MG63 (cell line): ENCODE data around the gene LBX2. TPM values are rescaled to one million over a fixed set of nuclear protein-coding genes. Genes with fewer than 3 reads are reported as not detected.
A peak's percentile ranks its signal among the peaks of the same experiment; 100 is the strongest.
"Not testable (repeated sequence)": the region's sequence is repeated elsewhere in the genome, so short reads cannot be mapped to it uniquely, and the experiment has no call there.

ENCODE experiments used
- DNase-seq: peaks from one replicate; pipeline ENCODE4 v3.0.0-alpha.2; 2020
- H3K27me3 ChIP-seq: fragments of 250-450 bp; sonication (Bioruptor Pico); 2 replicates; pipeline ENCODE4 v1.5.1; 2020; ENCODE audit warnings: mild to moderate bottlenecking, moderate library complexity
- H3K36me3 ChIP-seq: fragments of 250-450 bp; sonication (Bioruptor Pico); 2 replicates; pipeline ENCODE4 v1.5.1; 2020; ENCODE audit warnings: mild to moderate bottlenecking, moderate library complexity
- H3K4me3 ChIP-seq: fragments of 250-450 bp; sonication (Bioruptor Pico); 2 replicates; pipeline ENCODE4 v1.5.1; 2020; ENCODE audit warnings: mild to moderate bottlenecking, moderate library complexity
- H3K9me3 ChIP-seq: fragments of 250-450 bp; sonication (Bioruptor Pico); 2 replicates; pipeline ENCODE4 v1.5.1; 2020; ENCODE audit warnings: mild to moderate bottlenecking, moderate library complexity
- total RNA-seq: library from RNA; depleted of rRNA; stranded (reverse); fragments of >200 nt; shearing (Covaris generic); gene quantifications from 2 replicates; pipeline ENCODE4 v1.2.3, GENCODE V29; 2014; ENCODE audit warnings: low replicate concordance

The LBX2 gene
- total RNA-seq, 1 experiment from 2014 or later, result 0.95 TPM

GRCh38 chr2:74500578-74500946, 1.2 kb upstream of the LBX2 start:
- Histone ChIP-seq H3K27me3 (no peaks in the 10 kb centered on the region), H3K9me3 (no peaks in the 10 kb centered on the region)
- no peak for DNase-seq

GRCh38 chr2:74499940-74500577, 656 bp upstream of the LBX2 start:
- no peaks in the 10 kb centered on the region for H3K27me3 ChIP-seq
- no peaks in the 10 kb centered on the region for H3K9me3 ChIP-seq
- no peak overlapping the region for H3K4me3 ChIP-seq
- DNase-seq, result no peak
- peaks cover 8% of the 10 kb centered on the region for H3K36me3 ChIP-seq

More at GRCh38 chr2:74500578-74500946, 1.2 kb upstream of the LBX2 start:
- Histone ChIP-seq H3K36me3 (peaks cover 13% of the 10 kb centered on the region), H3K4me3 (no peak overlapping the region)

GRCh38 chr2:74498500-74499266, 720 bp downstream of the LBX2 start:
- Histone ChIP-seq H3K36me3 (no peaks in the 10 kb centered on the region; the same call in 1 of the 2 replicates), H3K4me3 (no peak overlapping the region), H3K9me3 (no peaks in the 10 kb centered on the region), H3K27me3 (no peaks in the 10 kb centered on the region)
- DNase-seq, result peak; percentile 64

GRCh38 chr2:74497777-74498499, 1.5 kb downstream of the LBX2 start:
- Histone ChIP-seq H3K36me3 (peaks cover 3% of the 10 kb centered on the region), H3K27me3 (no peaks in the 10 kb centered on the region), H3K4me3 (no peak overlapping the region), H3K9me3 (no peaks in the 10 kb centered on the region)
- no peak for DNase-seq

GRCh38 chr2:74496997-74497776, 2.2 kb downstream of the LBX2 start:
- no peak overlapping the region for H3K4me3 ChIP-seq
- H3K27me3 ChIP-seq, result no peaks in the 10 kb centered on the region
- H3K36me3 ChIP-seq, result peaks cover 7% of the 10 kb centered on the region
- no peak for DNase-seq
- no peaks in the 10 kb centered on the region for H3K9me3 ChIP-seq

- H3K9me3 ChIP-seq, result no peaks in the 10 kb centered on the region
- no peak for DNase-seq
- no peaks in the 10 kb centered on the region for H3K27me3 ChIP-seq
- peaks cover 16% of the 10 kb centered on the region for H3K36me3 ChIP-seq
- no peak overlapping the region for H3K4me3 ChIP-seq
Measured at GRCh38 chr2:74495440-74495839, 4.0 kb downstream of the LBX2 start.

GRCh38 chr2:74493546-74493945, 5.9 kb downstream of the LBX2 start:
- DNase-seq, result no peak
- no peaks in the 10 kb centered on the region for H3K27me3 ChIP-seq
- no peaks in the 10 kb centered on the region for H3K9me3 ChIP-seq
- peaks cover 16% of the 10 kb centered on the region for H3K36me3 ChIP-seq
- no peak overlapping the region for H3K4me3 ChIP-seq

GRCh38 chr2:74491648-74492544, 7.5 kb downstream of the LBX2 start:
- no peak for DNase-seq
- Histone ChIP-seq H3K36me3 (peaks cover 16% of the 10 kb centered on the region), H3K9me3 (no peaks in the 10 kb centered on the region), H3K27me3 (no peaks in the 10 kb centered on the region), H3K4me3 (no peak overlapping the region)

- peaks cover 16% of the 10 kb centered on the region for H3K36me3 ChIP-seq
- no peak for DNase-seq
- H3K9me3 ChIP-seq, result no peaks in the 10 kb centered on the region
- no peaks in the 10 kb centered on the region for H3K27me3 ChIP-seq
- no peak overlapping the region for H3K4me3 ChIP-seq
Measured at GRCh38 chr2:74489906-74490305, 9.5 kb downstream of the LBX2 start.

- H3K9me3 ChIP-seq, result no peaks in the 10 kb centered on the region
- no peak for DNase-seq
- H3K27me3 ChIP-seq, result no peaks in the 10 kb centered on the region
- peaks cover 16% of the 10 kb centered on the region for H3K36me3 ChIP-seq
- H3K4me3 ChIP-seq, result no peak overlapping the region
Measured at GRCh38 chr2:74488643-74489481, 10.5 kb downstream of the LBX2 start.

- Histone ChIP-seq H3K4me3 (no peak overlapping the region), H3K27me3 (no peaks in the 10 kb centered on the region), H3K9me3 (no peaks in the 10 kb centered on the region), H3K36me3 (no peaks in the 10 kb centered on the region; the same call in none of the 2 replicates)
- DNase-seq, result no peak
Measured at GRCh38 chr2:74486141-74486540, 13.3 kb downstream of the LBX2 start.

- DNase-seq, H3K27me3 ChIP-seq, H3K9me3 ChIP-seq: not testable (repeated sequence)
- Histone ChIP-seq H3K4me3 (peak overlapping the region; percentile 97), H3K36me3 (peaks cover 11% of the 10 kb centered on the region)
Measured at GRCh38 chr2:74483675-74484164, 15.7 kb downstream of the LBX2 start.

GRCh38 chr2:74482801-74483674, 16.4 kb downstream of the LBX2 start, which contains the start of the genes CCDC142 and TTC31:
Gene CCDC142 (minus strand): TSS chr2:74482998. CDS start chr2:74482837, 161 bp downstream.
Gene TTC31 (plus strand): TSS chr2:74483081. CDS start chr2:74483096, 15 bp downstream.
- Histone ChIP-seq H3K9me3 (no peaks in the 10 kb centered on the region), H3K4me3 (peak within 1 kb of the TSS; percentile 97), H3K27me3 (no peaks in the 10 kb centered on the region), H3K36me3 (peaks cover 11% of the 10 kb centered on the region)
- DNase-seq, result peak; percentile 92
